ENCODE measurements around the gene TTLL1. TPM values are rescaled to one million over a fixed set of nuclear protein-coding genes. Genes with fewer than 3 reads are reported as not detected.
A peak's percentile ranks its signal among the peaks of the same experiment; 100 is the strongest.

Gene TTLL1
- total RNA-seq, 4 donors from 2014 or later = 1.8 to 7.2 (median 3.4) TPM

DNA sequence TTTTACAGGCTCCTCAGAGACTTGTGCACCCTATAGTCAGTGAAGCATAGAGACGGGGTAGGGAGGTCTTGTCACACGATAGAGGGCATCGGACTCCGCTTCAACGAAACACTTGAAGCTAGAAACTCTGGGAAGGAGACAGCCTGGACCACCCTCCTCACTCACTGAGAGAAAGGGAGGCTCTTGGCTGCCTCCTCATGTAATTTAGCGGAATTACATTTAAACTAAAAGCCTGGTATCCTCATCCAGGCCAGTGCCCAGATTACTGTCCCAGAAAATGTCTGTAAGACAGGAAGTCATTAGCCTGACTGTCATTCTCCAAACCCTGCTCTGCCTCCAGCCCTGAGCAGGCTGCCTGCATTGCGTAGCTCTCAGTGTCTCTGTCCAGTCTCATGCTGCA lies 36.0 kb downstream of the TTLL1 start:
- intact Hi-C loops (cut with DNase I) = no loop called here
- H3K36me3 ChIP-seq = peaks cover 0 to 34% (median 0%) of the 10 kb centered on the region in 3 donors
- H3K27ac ChIP-seq = no peak overlapping the region
- DNase-seq = no peak
- 94% methylated on average over 3 to 6 of the region's 7 CpGs for WGBS, 2 donors
- TF ChIP-seq, protein P1, sequence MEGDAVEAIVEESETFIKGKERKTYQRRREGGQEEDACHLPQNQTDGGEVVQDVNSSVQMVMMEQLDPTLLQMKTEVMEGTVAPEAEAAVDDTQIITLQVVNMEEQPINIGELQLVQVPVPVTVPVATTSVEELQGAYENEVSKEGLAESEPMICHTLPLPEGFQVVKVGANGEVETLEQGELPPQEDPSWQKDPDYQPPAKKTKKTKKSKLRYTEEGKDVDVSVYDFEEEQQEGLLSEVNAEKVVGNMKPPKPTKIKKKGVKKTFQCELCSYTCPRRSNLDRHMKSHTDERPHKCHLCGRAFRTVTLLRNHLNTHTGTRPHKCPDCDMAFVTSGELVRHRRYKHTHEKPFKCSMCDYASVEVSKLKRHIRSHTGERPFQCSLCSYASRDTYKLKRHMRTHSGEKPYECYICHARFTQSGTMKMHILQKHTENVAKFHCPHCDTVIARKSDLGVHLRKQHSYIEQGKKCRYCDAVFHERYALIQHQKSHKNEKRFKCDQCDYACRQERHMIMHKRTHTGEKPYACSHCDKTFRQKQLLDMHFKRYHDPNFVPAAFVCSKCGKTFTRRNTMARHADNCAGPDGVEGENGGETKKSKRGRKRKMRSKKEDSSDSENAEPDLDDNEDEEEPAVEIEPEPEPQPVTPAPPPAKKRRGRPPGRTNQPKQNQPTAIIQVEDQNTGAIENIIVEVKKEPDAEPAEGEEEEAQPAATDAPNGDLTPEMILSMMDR (IDR thresholded peaks at IDR 0.05) = peak in 1 of 6 experiments; percentile 33
- TF ChIP-seq POLR2A (IDR thresholded peaks at IDR 0.05) = no peak
- no peaks in the 10 kb centered on the region for H3K9me3 ChIP-seq
- H3K4me1 ChIP-seq = no peaks in the 10 kb centered on the region
- no peaks in the 10 kb centered on the region for H3K27me3 ChIP-seq
- no peak overlapping the region for H3K4me3 ChIP-seq

- intact Hi-C loops (cut with DNase I) = no loop called here
- H3K4me3 ChIP-seq = no peak overlapping the region
- no peak for TF ChIP-seq POLR2A (IDR thresholded peaks at IDR 0.05)
- TF ChIP-seq, protein P1 (IDR thresholded peaks at IDR 0.05) = no peak
- no peak overlapping the region for H3K27ac ChIP-seq
- 80% methylated on average over 1 to 6 of the region's 10 CpGs for WGBS, 2 donors
- peaks cover 0 to 32% (median 0%) of the 10 kb centered on the region in 3 donors for H3K36me3 ChIP-seq
- DNase-seq = no peak
- no peaks in the 10 kb centered on the region for H3K9me3 ChIP-seq
- no peaks in the 10 kb centered on the region for H3K4me1 ChIP-seq
- no peaks in the 10 kb centered on the region for H3K27me3 ChIP-seq
Measured at GRCh38 chr22:43050995-43051394, 38.2 kb downstream of the TTLL1 start.

DNA sequence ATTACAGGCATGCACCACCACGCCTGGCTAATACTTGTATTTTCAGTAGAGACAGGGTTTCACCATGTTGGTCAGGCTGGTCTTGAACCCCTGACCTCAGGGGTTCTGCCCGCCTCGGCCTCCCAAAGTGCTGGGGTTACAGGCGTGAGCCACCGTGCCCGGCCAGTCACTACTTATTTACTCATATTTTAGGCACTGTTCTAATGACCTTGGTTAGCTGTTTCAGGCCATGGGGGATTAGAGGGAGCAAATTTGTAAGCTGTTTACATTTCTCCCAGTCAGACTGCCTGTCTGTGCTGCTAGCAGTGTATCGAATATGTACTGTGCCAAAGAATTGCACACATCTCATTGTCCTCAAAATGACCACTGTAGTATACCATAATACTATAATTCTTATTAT lies 41.6 kb downstream of the TTLL1 start:
- WGBS, 2 donors = 75 to 94% methylated on average over 2 to 7 of the region's 7 CpGs

GRCh38 chr22:43044290-43044712 lies 44.9 kb downstream of the TTLL1 start:
- 82 to 84% methylated on average over 9 to 10 of the region's 10 CpGs for WGBS, 2 donors
- H3K4me3 ChIP-seq = no peak overlapping the region
- intact Hi-C loops (cut with DNase I) = loop anchor here (10.0 kb wide), 1 partner anchor 260 kb away; no protein-coding TSS in a partner anchor
- no peaks in the 10 kb centered on the region for H3K36me3 ChIP-seq
- H3K4me1 ChIP-seq = peaks cover 0 to 10% (median 0%) of the 10 kb centered on the region in 3 donors
- no peaks in the 10 kb centered on the region for H3K27me3 ChIP-seq
- no peak overlapping the region for H3K27ac ChIP-seq
- no peak for DNase-seq
- H3K9me3 ChIP-seq = no peaks in the 10 kb centered on the region
- no peak for TF ChIP-seq POLR2A (IDR thresholded peaks at IDR 0.05)
- TF ChIP-seq, protein P1 (IDR thresholded peaks at IDR 0.05) = no peak

More for the DNA sequence above, 41.6 kb downstream of the TTLL1 start:
- intact Hi-C loops (cut with DNase I) = loop anchor here (10.0 kb wide), 1 partner anchor 263 kb away; no protein-coding TSS in a partner anchor
- H3K27me3 ChIP-seq = no peaks in the 10 kb centered on the region
- no peak for DNase-seq
- TF ChIP-seq, protein P1 (IDR thresholded peaks at IDR 0.05) = no peak
- no peak for TF ChIP-seq POLR2A (IDR thresholded peaks at IDR 0.05)
- H3K4me1 ChIP-seq = peaks cover 0 to 2% (median 0%) of the 10 kb centered on the region in 3 donors
- H3K27ac ChIP-seq = no peak overlapping the region
- H3K36me3 ChIP-seq = peaks cover 0 to 20% (median 0%) of the 10 kb centered on the region in 3 donors
- H3K9me3 ChIP-seq = no peaks in the 10 kb centered on the region
- H3K4me3 ChIP-seq = no peak overlapping the region

DNA sequence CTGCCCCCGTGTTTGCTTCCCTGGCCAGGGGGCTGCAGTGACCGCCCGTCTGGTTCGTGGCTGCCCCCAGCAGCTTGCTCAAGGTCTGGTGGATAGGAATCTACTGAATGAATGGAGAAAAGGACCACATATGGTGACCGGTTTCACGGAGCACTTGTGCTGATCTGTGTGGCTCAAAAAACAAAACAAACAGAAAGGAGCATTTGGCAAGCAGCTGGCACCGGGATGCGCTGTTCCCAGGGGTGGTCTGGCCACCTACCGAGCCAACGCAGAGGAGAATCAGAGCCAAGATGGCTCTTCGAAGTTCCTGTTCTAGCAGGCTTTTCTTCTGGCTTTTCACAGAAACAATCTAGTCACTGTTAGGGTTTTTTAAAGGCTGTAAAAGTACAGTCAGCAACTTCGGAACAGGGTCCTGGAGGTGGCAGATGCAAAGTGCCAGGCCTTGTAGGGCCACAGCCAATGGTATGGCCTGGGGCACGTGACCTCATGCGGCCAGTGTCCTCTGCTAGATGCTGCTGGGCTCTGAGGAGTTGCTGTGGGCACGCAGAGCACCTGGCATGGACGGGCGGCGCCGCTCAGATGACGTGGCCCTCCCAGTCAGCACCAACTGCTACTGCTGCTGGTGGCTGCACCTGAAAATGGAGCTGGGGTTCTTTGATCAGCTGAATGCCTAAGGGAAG lies 47.0 kb downstream of the TTLL1 start:
- Histone ChIP-seq H3K9me3 (no peaks in the 10 kb centered on the region), H3K36me3 (no peaks in the 10 kb centered on the region), H3K27ac (peak overlapping the region in 1 of 4 donors; percentile 36), H3K27me3 (no peaks in the 10 kb centered on the region), H3K4me1 (peaks cover 0 to 16% (median 0%) of the 10 kb centered on the region in 3 donors), H3K4me3 (no peak overlapping the region)
- no peak for DNase-seq
- WGBS, 2 donors = 36 to 44% methylated on average over 11 to 15 of the region's 20 CpGs
- TF ChIP-seq, protein P1 (IDR thresholded peaks at IDR 0.05) = no peak
- TF ChIP-seq POLR2A (IDR thresholded peaks at IDR 0.05) = no peak
- intact Hi-C loops (cut with DNase I) = loop anchor here (10.0 kb wide), 1 partner anchor 257 kb away; no protein-coding TSS in a partner anchor

Measured in esophagus squamous epithelium (tissue), 5 donors.